NCI-H128 (cell line): Measurements from ENCODE around the gene NAT16.

ENCODE experiments used
- DNase-seq: peaks from one replicate; lab custom pipeline; 2025; ENCODE audit not compliant: unreplicated experiment; lab: John Stamatoyannopoulos, UW

The NAT16 gene

GRCh38 chr7:101172005-101172853, 7.9 kb downstream of the NAT16 start:
- DNase-seq: no peak

GRCh38 chr7:101171442-101171837, 8.7 kb downstream of the NAT16 start:
- no peak for DNase-seq

GRCh38 chr7:101170617-101171441, 9.3 kb downstream of the NAT16 start:
- no peak for DNase-seq

GRCh38 chr7:101169838-101170551, 10.1 kb downstream of the NAT16 start:
- no peak for DNase-seq

GRCh38 chr7:101169110-101169837, 10.8 kb downstream of the NAT16 start:
- DNase-seq: no peak

- no peak for DNase-seq
Observed at GRCh38 chr7:101168412-101169049, 11.6 kb downstream of the NAT16 start.

GRCh38 chr7:101167645-101168411, 12.3 kb downstream of the NAT16 start:
- DNase-seq: no peak

- DNase-seq: no peak
Observed at GRCh38 chr7:101166909-101167644, 13.0 kb downstream of the NAT16 start.

GRCh38 chr7:101166648-101166908, 13.5 kb downstream of the NAT16 start:
- DNase-seq: no peak

- no peak for DNase-seq
Observed at GRCh38 chr7:101165958-101166647, 14.0 kb downstream of the NAT16 start.

- peak; percentile 62 for DNase-seq
Observed at GRCh38 chr7:101165075-101165957, 14.8 kb downstream of the NAT16 start, which contains the start of gene VGF. VGF (minus strand) TSS chr7:101165569; CDS start chr7:101164843, 726 bp downstream.

GRCh38 chr7:101164071-101164840, 15.8 kb downstream of the NAT16 start:
- no peak for DNase-seq

GRCh38 chr7:101163279-101164070, 16.6 kb downstream of the NAT16 start:
- no peak for DNase-seq

GRCh38 chr7:101162551-101163278, 17.4 kb downstream of the NAT16 start:
- DNase-seq: no peak
